ENCODE measurements around the gene SORCS2. TPM values are rescaled to one million over a fixed set of nuclear protein-coding genes. Genes with fewer than 3 reads are reported as not detected.
A peak's percentile ranks its signal among the peaks of the same experiment; 100 is the strongest.

SORCS2 gene
- total and polyA plus RNA-seq, 12 donors, result 0.25 to 5.4 (median 2.2) TPM

- H3K27ac ChIP-seq, result no peak overlapping the region
- no peak overlapping the region for H3K4me3 ChIP-seq
- 87 to 89% methylated on average over 13 of the region's 13 CpGs for WGBS, 2 donors
- H3K36me3 ChIP-seq, result no peaks in the 10 kb centered on the region
- no peaks in the 10 kb centered on the region for H3K9me3 ChIP-seq
- DNase-seq (no peak), ATAC-seq (no peak)
- peaks cover 0 to 9% (median 4%) of the 10 kb centered on the region in 9 donors for H3K4me1 ChIP-seq
- no peak for TF ChIP-seq CTCF (IDR thresholded peaks at IDR 0.05)
- intact Hi-C loops (cut with DNase I), result no loop called here
- peaks cover 0 to 29% (median 16%) of the 10 kb centered on the region in 7 donors for H3K27me3 ChIP-seq
Measured at GRCh38 chr4:7623468-7623867, 431.1 kb downstream of the SORCS2 start.

- 69 to 70% methylated on average over 11 of the region's 11 CpGs for WGBS, 2 donors
- no peak overlapping the region for H3K27ac ChIP-seq
- DNase-seq (no peak), ATAC-seq (no peak)
- peaks cover 0 to 25% (median 14%) of the 10 kb centered on the region in 7 donors for H3K27me3 ChIP-seq
- H3K4me1 ChIP-seq, result peaks cover 0 to 9% (median 4%) of the 10 kb centered on the region in 9 donors
- intact Hi-C loops (cut with DNase I), result no loop called here
- no peak for TF ChIP-seq CTCF (IDR thresholded peaks at IDR 0.05)
- H3K36me3 ChIP-seq, result no peaks in the 10 kb centered on the region
- no peak overlapping the region for H3K4me3 ChIP-seq
- no peaks in the 10 kb centered on the region for H3K9me3 ChIP-seq
Measured at GRCh38 chr4:7624396-7624980, 432.1 kb downstream of the SORCS2 start.

GRCh38 chr4:7625071-7625470, 432.7 kb downstream of the SORCS2 start:
- Histone ChIP-seq H3K4me3 (no peak overlapping the region), H3K9me3 (no peaks in the 10 kb centered on the region), H3K4me1 (peaks cover 0 to 12% (median 4%) of the 10 kb centered on the region in 9 donors), H3K27ac (no peak overlapping the region), H3K36me3 (no peaks in the 10 kb centered on the region), H3K27me3 (peaks cover 0 to 25% (median 11%) of the 10 kb centered on the region in 7 donors)
- peak in 2 of 8 donors; percentile 42 to 51 for ATAC-seq
- no peak for DNase-seq
- 23 to 35% methylated on average over 3 of the region's 3 CpGs for WGBS, 2 donors
- no peak for TF ChIP-seq CTCF (IDR thresholded peaks at IDR 0.05)
- intact Hi-C loops (cut with DNase I), result no loop called here

GRCh38 chr4:7626531-7626930, 434.2 kb downstream of the SORCS2 start:
- intact Hi-C loops (cut with DNase I), result no loop called here
- Histone ChIP-seq H3K36me3 (no peaks in the 10 kb centered on the region), H3K9me3 (no peaks in the 10 kb centered on the region), H3K4me1 (peaks cover 6 to 26% (median 18%) of the 10 kb centered on the region in 9 donors), H3K27ac (no peak overlapping the region), H3K4me3 (no peak overlapping the region), H3K27me3 (peaks cover 0 to 17% (median 6%) of the 10 kb centered on the region in 7 donors)
- DNase-seq (no peak), ATAC-seq (no peak)
- no peak for TF ChIP-seq CTCF (IDR thresholded peaks at IDR 0.05)
- 72 to 80% methylated on average over 7 of the region's 7 CpGs for WGBS, 2 donors
